PC-3 (cell line): Measurements from ENCODE around the gene LRRTM4.

ENCODE experiments used
- EZH2 ChIP-seq: fragments of 300-600 bp; sonication (generic); IDR thresholded peaks from one replicate; pipeline ENCODE4 v1.6.1; 2017; ENCODE audit warnings: antibody characterized with exemption, mild to moderate bottlenecking, low read length; ENCODE audit not compliant: unreplicated experiment
- TF ChIP-seq, protein P1 (sequence below): fragments of 300-600 bp; sonication (generic); conservative IDR thresholded peaks from 2 replicates; pipeline ENCODE4 v1.5.1; 2017; ENCODE audit warnings: antibody characterized with exemption, low read depth, mild to moderate bottlenecking, low read length

DNA sequence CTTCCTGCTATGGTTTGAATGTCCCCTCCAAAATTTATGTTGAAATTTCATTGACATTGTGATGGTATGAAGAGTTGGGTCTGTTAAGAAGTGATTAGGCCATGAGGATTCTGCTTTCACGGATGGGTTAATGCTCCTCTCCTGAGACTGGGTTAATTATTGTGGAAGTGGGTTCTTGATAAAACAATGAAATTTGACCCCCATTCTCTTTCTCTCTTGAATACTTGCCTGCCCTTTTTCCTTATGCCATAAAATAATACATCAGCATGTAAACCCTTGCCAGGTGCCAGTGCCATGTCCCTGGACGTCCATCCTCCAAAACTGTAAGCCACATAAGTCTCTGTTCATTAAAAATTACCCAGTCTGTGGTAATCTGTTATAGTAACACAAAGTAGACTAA is 352.8 kb downstream of the LRRTM4 start:
- TF ChIP-seq, protein P1, sequence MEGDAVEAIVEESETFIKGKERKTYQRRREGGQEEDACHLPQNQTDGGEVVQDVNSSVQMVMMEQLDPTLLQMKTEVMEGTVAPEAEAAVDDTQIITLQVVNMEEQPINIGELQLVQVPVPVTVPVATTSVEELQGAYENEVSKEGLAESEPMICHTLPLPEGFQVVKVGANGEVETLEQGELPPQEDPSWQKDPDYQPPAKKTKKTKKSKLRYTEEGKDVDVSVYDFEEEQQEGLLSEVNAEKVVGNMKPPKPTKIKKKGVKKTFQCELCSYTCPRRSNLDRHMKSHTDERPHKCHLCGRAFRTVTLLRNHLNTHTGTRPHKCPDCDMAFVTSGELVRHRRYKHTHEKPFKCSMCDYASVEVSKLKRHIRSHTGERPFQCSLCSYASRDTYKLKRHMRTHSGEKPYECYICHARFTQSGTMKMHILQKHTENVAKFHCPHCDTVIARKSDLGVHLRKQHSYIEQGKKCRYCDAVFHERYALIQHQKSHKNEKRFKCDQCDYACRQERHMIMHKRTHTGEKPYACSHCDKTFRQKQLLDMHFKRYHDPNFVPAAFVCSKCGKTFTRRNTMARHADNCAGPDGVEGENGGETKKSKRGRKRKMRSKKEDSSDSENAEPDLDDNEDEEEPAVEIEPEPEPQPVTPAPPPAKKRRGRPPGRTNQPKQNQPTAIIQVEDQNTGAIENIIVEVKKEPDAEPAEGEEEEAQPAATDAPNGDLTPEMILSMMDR, result no peak
- TF ChIP-seq EZH2, result no peak
